HG02970 (cell line): ENCODE results near the gene DCDC2B.

Source experiments
- ATAC-seq: cut with Tn5 transposase; IDR thresholded peaks from one replicate; pipeline ENCODE4 v1.9.1; 2021; ENCODE audit warnings: mild to moderate bottlenecking, moderate library complexity, moderate number of reproducible peaks; ENCODE audit not compliant: unreplicated experiment, low FRiP score

Gene DCDC2B

DNA sequence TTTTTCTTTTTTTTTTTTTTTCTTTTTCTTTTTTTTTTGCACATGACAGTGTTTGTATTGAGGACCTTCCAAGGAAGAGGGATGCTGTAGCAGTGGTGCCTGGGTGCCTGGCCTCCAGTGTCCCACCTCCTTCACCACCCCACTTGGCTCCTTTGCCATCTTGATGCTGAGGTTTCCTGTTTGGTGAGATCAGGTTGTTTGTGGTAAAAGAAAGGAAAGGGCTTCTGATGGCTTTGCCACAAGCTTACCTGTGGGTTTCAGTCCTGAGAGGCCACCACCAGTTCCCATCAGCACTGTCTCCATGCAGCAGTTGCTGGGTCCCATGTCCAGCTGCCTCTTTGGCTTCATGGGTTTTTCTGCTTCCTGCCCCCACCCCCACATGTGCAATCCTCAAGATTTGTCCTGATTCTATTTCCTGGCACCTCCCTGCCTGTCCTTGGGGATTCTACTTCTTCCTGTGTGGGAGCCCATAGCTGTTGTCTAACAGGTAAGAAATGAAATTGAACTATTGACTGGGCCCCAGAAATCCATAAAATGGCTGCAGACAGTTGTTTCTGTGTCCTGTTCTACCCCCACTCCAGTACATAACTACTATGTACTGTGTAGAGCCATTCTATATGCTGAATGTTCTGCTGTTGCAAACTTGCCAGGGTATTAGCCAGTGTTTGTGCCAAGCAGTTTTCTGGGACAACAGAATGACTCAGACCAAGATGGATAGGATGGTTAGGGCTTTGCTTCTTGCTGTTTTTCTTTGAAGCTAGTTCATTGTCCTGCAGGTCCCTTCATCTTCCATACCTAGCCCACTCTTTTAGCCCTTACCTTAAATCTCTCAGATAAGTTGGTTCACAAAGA, 12.7 kb upstream of the DCDC2B start:
- no peak for ATAC-seq

- ATAC-seq = no peak
Measured at GRCh38 chr1:32197074-32197473, 11.8 kb upstream of the DCDC2B start.

DNA sequence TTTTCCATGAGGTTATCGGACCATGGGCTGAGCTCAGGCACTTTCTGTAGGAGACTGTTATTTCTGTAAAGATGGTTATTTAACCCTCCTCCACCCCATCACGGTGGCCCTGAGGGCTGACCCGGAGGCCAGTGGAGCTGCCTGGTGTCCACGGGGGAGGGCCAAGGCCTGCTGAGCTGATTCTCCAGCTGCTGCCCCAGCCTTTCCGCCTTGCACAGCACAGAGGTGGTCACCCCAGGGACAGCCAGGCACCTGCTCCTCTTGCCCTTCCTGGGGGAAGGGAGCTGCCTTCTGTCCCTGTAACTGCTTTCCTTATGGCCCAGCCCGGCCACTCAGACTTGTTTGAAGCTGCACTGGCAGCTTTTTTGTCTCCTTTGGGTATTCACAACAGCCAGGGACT, 11.1 kb upstream of the DCDC2B start:
- no peak for ATAC-seq

GRCh38 chr1:32198237-32199042, 10.4 kb upstream of the DCDC2B start:
- no peak for ATAC-seq

DNA sequence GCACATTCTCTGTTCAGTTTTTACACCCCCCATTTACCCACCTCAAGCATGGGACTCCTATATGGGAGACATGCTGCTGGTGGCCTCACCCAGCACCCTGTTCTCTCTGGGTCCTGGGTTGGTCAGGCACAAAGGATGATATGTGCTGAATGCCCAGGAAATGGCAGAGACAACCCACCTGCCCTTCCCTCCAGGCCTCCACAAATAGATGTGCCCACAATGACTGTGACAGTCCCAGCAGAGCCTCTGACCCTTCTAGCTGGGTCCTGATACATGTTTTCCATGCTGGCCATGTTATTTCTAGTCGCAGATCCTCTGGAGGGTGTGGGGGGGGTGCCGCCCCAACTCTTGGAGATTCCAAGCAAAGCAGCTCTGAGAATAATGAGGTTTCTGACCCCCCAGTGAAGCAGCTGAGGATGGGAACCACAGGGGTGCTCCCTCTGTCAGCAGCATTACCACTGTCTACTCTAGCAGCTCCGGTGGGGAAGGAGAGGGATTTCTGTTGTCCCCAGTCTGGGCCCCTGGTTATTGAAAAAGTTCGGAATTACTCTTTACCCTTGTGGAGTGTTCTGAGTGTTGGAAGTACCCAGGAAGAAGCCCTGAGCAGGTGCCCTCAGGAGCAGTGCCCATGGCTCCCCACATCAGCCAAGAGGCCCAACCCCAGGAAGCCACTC, 9.7 kb upstream of the DCDC2B start:
- ATAC-seq = no peak

DNA sequence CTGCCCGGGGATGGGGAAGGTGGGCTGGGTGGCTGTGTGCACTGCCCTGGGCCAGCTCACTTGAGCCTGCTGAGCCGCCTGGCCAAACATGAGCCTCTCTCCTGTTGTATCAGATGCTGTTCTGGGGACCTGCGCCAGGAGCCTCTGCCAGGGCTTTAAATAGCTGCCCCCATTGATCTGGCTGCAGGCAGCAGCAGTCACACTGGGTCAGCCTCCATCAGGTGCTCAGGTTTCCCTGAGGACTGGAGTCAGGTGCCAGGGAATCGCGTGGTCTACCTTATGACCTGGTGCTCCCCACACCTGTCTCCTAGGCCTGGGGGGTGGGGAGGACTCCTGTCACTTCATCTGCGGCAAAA, 9.2 kb upstream of the DCDC2B start:
- no peak for ATAC-seq

- ATAC-seq = no peak
Measured at GRCh38 chr1:32200226-32201010, 8.5 kb upstream of the DCDC2B start, which contains the start of gene CCDC28B. CCDC28B (plus strand) TSS chr1:32200595; CDS start chr1:32201936, 1,341 bp downstream.

DNA sequence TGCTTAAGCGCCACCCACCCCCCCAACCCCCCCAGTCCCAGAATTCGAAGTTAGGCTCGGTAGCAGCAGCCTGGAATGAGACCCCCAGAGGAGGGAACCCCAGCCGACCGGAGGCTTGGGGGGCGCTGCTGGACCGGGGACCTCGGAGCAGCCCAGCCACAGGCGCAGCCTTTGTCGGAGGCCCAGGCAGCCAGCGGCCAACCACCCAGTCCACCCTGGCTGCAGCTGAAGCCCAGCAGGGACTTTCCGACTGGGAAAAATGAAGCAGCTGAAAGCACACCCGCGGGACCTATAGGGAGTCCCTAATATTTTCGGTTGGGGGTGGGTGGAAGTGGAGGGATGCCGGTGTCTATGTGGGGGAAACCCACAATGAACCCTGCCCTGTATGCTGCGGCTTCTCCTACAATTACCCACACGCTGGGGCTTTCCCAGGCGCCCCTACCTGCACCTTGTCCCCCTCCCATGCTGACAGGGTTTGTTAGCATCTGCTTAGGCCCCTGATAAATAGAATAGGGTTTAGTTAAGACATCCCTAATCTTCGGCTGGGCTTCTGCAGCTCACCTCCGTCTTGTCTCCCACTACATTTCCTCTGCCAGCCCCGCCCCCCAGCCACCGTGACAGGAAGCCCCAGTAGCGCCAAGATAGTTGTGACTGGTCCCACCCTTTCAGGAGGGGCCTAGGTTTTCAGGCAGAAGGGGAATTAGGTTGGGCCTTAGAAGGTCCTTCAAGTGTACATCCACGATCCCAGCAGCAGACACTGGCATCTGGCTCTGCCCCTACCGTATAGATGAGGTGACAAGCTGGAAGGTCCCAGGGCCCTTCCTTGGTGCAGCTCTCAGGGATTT, 7.7 kb upstream of the DCDC2B start:
- peak; percentile 36 for ATAC-seq

- ATAC-seq = no peak
Measured at GRCh38 chr1:32204943-32205361, 3.9 kb upstream of the DCDC2B start.

DNA sequence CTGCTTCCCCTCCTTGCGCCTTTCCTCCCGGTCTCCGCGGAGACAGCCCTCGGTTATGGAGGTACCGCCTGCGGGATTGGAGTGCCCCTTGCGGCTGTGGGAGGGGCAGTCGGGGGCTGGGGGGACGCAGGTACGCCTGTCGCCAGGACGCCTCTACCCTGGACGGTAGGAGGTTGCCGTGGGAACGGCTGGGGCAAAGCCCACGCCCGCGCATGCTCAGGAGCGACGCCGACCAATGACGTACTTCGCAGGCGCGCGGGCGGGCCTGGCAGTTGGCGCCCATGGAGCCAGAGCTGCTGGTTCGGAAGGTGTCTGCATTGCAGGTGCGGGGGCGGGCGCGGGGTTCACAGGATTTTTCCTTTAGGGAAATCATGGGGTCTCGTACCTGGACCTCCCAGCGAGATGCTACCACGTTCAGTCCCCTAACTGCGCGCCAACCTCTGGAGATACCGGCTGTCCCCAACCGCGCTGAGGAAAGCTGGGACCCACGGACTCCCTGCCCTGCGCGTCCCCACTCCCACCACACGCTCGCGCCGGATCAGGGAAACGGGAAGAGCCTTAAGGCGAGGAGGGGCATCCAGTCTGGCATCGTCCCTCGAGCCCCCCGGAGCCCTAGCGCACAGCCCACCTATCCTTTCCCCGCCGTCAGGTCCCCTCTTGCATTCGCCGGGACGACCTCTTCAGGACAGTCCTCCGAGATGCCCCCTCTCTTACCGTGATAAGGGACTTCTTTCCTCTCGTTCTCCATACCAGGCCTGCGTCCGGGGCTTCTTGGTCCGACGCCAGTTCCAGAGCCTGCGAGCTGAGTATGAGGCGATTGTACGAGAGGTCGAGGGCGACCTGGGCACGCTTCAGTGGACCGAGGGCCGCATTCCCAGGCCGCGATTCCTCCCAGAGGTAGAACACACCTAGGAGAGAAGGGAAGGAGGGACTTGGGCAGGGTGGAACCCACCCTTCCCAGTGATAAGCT, 3.2 kb upstream of the DCDC2B start, which contains the start of gene IQCC:
TSS of gene IQCC (plus strand) at position 271 of the 970 bp plus-strand sequence. CDS start at position 282, 11 bp downstream.
- ATAC-seq = peak; percentile 38

GRCh38 chr1:32208469-32208868, 420 bp upstream of the DCDC2B start:
- no peak for ATAC-seq

- no peak for ATAC-seq
Measured at GRCh38 chr1:32215629-32216480, 7.0 kb downstream of the DCDC2B start.

GRCh38 chr1:32216566-32216965, 7.7 kb downstream of the DCDC2B start:
- no peak for ATAC-seq

GRCh38 chr1:32219022-32219421, 10.1 kb downstream of the DCDC2B start:
- no peak for ATAC-seq

GRCh38 chr1:32220746-32221580, 12.1 kb downstream of the DCDC2B start:
- ATAC-seq = no peak

DNA sequence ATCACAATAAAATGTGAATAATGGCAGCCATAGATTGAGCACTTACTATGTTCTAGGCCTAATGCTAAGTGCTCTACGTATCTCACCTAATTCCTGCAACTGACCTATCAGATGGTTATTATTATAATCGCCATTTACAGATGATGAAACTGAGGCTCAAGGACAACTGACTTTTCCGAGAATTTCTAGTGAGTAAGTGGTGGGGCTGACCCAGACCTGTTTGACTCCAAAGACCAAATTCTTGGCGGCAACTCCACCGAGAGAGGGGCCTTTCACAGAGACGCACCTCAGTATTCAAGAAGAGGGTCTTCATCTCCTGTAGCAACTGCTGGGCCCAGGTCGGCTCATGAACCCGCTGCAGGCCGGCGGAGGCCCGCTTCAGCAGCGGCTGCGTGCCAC, 12.7 kb downstream of the DCDC2B start:
- no peak for ATAC-seq
